Measurements from ENCODE around the gene PIM3. TPM values are rescaled to one million over a fixed set of nuclear protein-coding genes. Genes with fewer than 3 reads are reported as not detected.

The PIM3 gene
- total and polyA plus RNA-seq, 2 of the 8 experiments (the other 6 are each of a cell fraction or from before 2014, with no cell fraction given) = 22.6 to 30.0 TPM

DNA sequence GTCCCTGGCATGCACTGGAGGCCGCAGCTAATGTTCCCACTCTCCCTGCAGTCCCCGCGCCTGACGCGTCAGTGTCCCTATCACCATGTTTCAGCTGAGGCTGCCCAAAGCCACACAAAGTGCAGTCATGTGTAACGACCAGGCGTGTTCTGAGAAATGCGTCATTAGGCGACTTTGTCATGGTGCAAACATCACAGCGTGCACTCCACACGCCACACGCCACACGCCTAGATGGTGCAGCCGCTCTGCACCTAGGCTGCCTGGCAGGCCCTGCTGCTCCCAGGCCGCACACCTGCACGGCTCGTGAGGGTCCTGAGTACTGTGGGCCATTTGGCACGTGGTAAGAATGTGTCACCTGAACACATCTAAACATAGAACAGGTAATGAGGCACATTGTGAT, 39.7 kb upstream of the PIM3 start:
- H4K20me1 ChIP-seq (replicated peaks in 1 of 2; ENCODE audit: control insufficient read depth in 1 of 2, insufficient read depth in 2 of 2, low read length in 2 of 2) = peaks cover 2 to 3% of the 10 kb centered on the region in 2 experiments
- H3K27me3 ChIP-seq (replicated peaks in 1 of 4; ENCODE audit: control insufficient read depth in 3 of 4, extremely low read depth in 1 of 4, insufficient read depth in 3 of 4, low read length in 3 of 4) = no peaks in the 10 kb centered on the region; a peak in 2 of 7 replicates
- H2BK120ac ChIP-seq (replicated peaks; ENCODE audit: low read depth, low read length) = no peak overlapping the region
- H4K5ac ChIP-seq (ENCODE audit: insufficient read length, low read depth, low read length) = no peak overlapping the region
- no peak for FAIRE-seq
- no peak overlapping the region for H3K4me3 ChIP-seq (ENCODE audit: extremely low read depth in 1 of 4, insufficient read depth in 2 of 4, low read depth in 3 of 4, low read length in 4 of 4)
- H3K14ac ChIP-seq (ENCODE audit: insufficient read length) = no peak overlapping the region
- H3K4ac ChIP-seq (replicated peaks; ENCODE audit: insufficient read length, low read depth, low read length) = no peak overlapping the region
- no peak overlapping the region for H2AFZ ChIP-seq (ENCODE audit: low read length)
- peak overlapping the region; percentile 26; the same call in 1 of the 2 replicates for H2BK5ac ChIP-seq (ENCODE audit: low read depth, low read length)
- H3K56ac ChIP-seq (replicated peaks; ENCODE audit: insufficient read length, low read depth, low read length) = no peak overlapping the region
- peaks cover 3% of the 10 kb centered on the region; the same call in 1 of the 2 replicates for H3K79me1 ChIP-seq (ENCODE audit: low read depth, low read length)
- H4K91ac ChIP-seq (replicated peaks; ENCODE audit: insufficient read length, low read length) = no peak overlapping the region
- H3K79me2 ChIP-seq (ENCODE audit: control insufficient read depth in 1 of 2, insufficient read depth in 2 of 2, low read length in 2 of 2) = peaks cover 0 to 8% of the 10 kb centered on the region in 2 experiments; a peak in 1 of 4 replicates
- H3K4me1 ChIP-seq (replicated peaks in 1 of 4; ENCODE audit: control insufficient read depth in 3 of 4, insufficient read depth in 4 of 4, low read length in 3 of 4) = peaks cover 0 to 10% (median 1%) of the 10 kb centered on the region in 4 experiments; a peak in 5 of 7 replicates
- no peak overlapping the region for H4K8ac ChIP-seq (ENCODE audit: extremely low read depth, insufficient read depth, low read length)
- H3K18ac ChIP-seq (ENCODE audit: extremely low read depth, low read length) = no peak overlapping the region
- DNase-seq (ENCODE audit: low read depth in 1 of 2, low spot score in 2 of 2) = no peak
- no peak overlapping the region for H2BK15ac ChIP-seq (ENCODE audit: low read length)
- H3K9ac ChIP-seq (replicated peaks in 1 of 4; ENCODE audit: extremely low read depth in 1 of 4, low read depth in 3 of 4, low read length in 3 of 4) = no peak overlapping the region
- no peak overlapping the region for H3K23ac ChIP-seq (ENCODE audit: insufficient read length)
- no peak overlapping the region for H3K27ac ChIP-seq (ENCODE audit: low read depth, low read length)
- POLR2A ChIA-PET (ENCODE audit: partially characterized antibody) = interaction anchor here (0.8 kb wide), 1 partner anchor 40 kb away, joined by 3 read pairs; no protein-coding TSS in a partner anchor
- peaks cover 0 to 3% (median 2%) of the 10 kb centered on the region in 4 experiments; a peak in 1 of 8 replicates for H3K36me3 ChIP-seq (ENCODE audit: control insufficient read depth in 2 of 4, insufficient read depth in 4 of 4, low read length in 3 of 4)
- TF ChIP-seq EZH2 (IDR thresholded peaks at IDR 0.05; ENCODE audit: low read depth, low read length, severe bottlenecking) = no peak
- no peak for TF ChIP-seq GTF2F1 (IDR thresholded peaks at IDR 0.05; ENCODE audit: borderline replicate concordance, low read depth, low read length)
- no peak for TF ChIP-seq CBX8 (IDR thresholded peaks at IDR 0.05; ENCODE audit: borderline replicate concordance, low read depth, low read length)
- no peak for TF ChIP-seq SRF (IDR thresholded peaks at IDR 0.05; ENCODE audit: low read depth, low read length)
- TF ChIP-seq RFX5 (IDR thresholded peaks at IDR 0.05; ENCODE audit: borderline replicate concordance, low read depth, low read length) = no peak
- TF ChIP-seq BRCA1 (IDR thresholded peaks at IDR 0.05; ENCODE audit: low read depth, low read length) = no peak
- TF ChIP-seq MAFK (IDR thresholded peaks at IDR 0.05; ENCODE audit: low read depth, low read length) = no peak
- no peak for TF ChIP-seq SP2 (IDR thresholded peaks at IDR 0.05; ENCODE audit: low read length)
- no peak for TF ChIP-seq POLR2AphosphoS5 (IDR thresholded peaks at IDR 0.05; ENCODE audit: low read depth, low read length)
- H2BK20ac ChIP-seq (ENCODE audit: low read length) = no peak overlapping the region
- 92% methylated on average over 18 of the region's 18 CpGs; no CpG with 5 or more reads in 1 of the 2 experiments for WGBS, 2 experiments (ENCODE audit: extremely low coverage in 1 of 2, insufficient coverage in 1 of 2, insufficient read length in 1 of 2, insufficient replicate concordance in 2 of 2, low coverage in 1 of 2, low lambda C conversion rate in 2 of 2, missing lambda C conversion rate in 1 of 2)
- H3K23me2 ChIP-seq (ENCODE audit: low read depth, low read length) = peaks cover 9% of the 10 kb centered on the region; the same call in 1 of the 2 replicates
- H3K9me3 ChIP-seq (ENCODE audit: insufficient read depth in 2 of 2, low read depth in 1 of 2, low read length in 1 of 2) = no peaks in the 10 kb centered on the region
- no peak overlapping the region for H2BK12ac ChIP-seq (ENCODE audit: low read depth, low read length)
- CTCF ChIA-PET (ENCODE audit: partially characterized antibody) = interaction anchor here (0.9 to 2.0 kb wide), 2 partner anchors 10 to 110 kb away, joined by 4 to 7 read pairs; no protein-coding TSS in a partner anchor
- no peak overlapping the region for H3K4me2 ChIP-seq (ENCODE audit: insufficient read depth in 1 of 2, low read depth in 2 of 2, low read length in 2 of 2)
- no peak overlapping the region for H2AK5ac ChIP-seq (ENCODE audit: low read depth, low read length)

Data from H1 (cell line).